ENCODE results near the gene DCLRE1A. TPM values are rescaled to one million over a fixed set of nuclear protein-coding genes. Genes with fewer than 3 reads are reported as not detected.

The DCLRE1A gene
- total RNA-seq, 3 donors from 2014 or later, result 4.7 to 6.5 (median 5.1) TPM

DNA sequence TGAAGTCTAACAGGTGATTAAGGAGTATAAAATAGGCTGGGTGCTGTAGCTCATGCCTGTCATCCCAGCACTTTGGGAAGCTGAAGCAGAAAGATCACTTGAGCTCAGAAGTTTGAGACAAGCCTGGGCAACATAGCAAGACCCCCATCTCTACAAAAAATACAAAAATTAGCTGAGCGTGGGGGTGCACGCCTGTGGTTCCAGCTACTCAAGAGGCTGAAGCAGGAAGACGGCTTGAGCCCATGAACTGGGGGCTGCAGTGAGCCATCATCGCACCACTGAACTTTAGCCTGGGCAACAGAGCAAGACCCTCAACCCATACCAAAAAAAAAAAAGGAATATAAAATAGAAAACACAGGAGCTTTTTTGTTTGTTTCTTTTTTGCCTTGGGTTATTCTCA lies 47.4 kb downstream of the DCLRE1A start:
- intact Hi-C loops (cut with DNase I, micrococcal nuclease), result no loop called here
- H3K4me1 ChIP-seq (ENCODE audit: low read depth), result no peaks in the 10 kb centered on the region

DNA sequence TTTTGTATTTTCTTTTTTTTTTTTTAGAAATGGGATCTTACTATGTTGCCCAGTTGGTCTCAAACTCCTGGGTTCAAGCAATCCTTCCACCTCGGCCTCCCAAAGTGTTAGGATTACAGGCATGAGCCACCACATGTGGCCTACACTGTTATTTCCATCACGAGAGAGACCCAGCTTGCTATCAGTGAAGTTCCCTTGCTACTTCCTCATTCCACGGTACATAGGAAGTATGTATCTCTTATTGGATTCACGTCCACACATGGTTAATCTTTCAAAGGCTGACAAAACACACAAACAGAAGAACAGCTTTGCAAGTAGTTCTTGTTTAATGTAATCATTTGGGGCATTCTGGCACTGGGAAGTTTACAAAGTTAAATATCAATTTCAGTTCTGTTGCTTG lies 50.9 kb downstream of the DCLRE1A start:
- Histone ChIP-seq H3K9me3 (no peaks in the 10 kb centered on the region), H3K4me3 (no peak overlapping the region), H3K4me1 (ENCODE audit: low read depth) (no peaks in the 10 kb centered on the region), H3K36me3 (ENCODE audit: low read depth) (no peaks in the 10 kb centered on the region)
- TF ChIP-seq, protein P1, sequence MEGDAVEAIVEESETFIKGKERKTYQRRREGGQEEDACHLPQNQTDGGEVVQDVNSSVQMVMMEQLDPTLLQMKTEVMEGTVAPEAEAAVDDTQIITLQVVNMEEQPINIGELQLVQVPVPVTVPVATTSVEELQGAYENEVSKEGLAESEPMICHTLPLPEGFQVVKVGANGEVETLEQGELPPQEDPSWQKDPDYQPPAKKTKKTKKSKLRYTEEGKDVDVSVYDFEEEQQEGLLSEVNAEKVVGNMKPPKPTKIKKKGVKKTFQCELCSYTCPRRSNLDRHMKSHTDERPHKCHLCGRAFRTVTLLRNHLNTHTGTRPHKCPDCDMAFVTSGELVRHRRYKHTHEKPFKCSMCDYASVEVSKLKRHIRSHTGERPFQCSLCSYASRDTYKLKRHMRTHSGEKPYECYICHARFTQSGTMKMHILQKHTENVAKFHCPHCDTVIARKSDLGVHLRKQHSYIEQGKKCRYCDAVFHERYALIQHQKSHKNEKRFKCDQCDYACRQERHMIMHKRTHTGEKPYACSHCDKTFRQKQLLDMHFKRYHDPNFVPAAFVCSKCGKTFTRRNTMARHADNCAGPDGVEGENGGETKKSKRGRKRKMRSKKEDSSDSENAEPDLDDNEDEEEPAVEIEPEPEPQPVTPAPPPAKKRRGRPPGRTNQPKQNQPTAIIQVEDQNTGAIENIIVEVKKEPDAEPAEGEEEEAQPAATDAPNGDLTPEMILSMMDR (IDR thresholded peaks at IDR 0.05), result no peak
- DNase-seq (no peak), ATAC-seq (peak; percentile 25)
- intact Hi-C loops (cut with DNase I, micrococcal nuclease), result loop anchor here in 1 of 2 donors (5.0 kb wide), 1 partner anchor 299 kb away; no protein-coding TSS in a partner anchor

More for the DNA sequence above, 47.4 kb downstream of the DCLRE1A start:
- no peak for ATAC-seq
- Histone ChIP-seq H3K9me3 (no peaks in the 10 kb centered on the region), H3K36me3 (ENCODE audit: low read depth) (no peaks in the 10 kb centered on the region), H3K4me3 (no peak overlapping the region)
- TF ChIP-seq, protein P1 (IDR thresholded peaks at IDR 0.05), result no peak
- DNase-seq, result no peak

DNA sequence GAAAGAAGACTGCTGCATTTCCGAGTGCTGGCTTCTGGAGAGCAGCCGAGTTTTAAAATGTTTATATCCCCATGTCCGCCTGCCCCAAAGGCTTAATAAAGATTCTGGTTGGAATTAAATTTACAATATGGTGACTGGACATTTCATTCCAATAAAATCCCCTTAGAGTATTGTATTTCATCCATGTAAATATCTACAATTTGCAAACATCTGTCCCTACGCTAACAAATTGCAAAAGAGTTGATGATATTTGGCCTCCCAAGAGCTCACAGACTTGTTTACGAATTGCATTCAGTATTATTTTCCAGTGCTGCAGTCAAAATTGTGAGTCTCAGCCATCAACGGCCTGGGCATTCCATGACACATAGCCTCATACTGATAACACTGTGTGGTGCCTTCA lies 52.3 kb downstream of the DCLRE1A start:
- TF ChIP-seq, protein P1 (IDR thresholded peaks at IDR 0.05), result no peak
- intact Hi-C loops (cut with DNase I, micrococcal nuclease), result loop anchor here in 1 of 2 donors (5.0 kb wide), 1 partner anchor 301 kb away; no protein-coding TSS in a partner anchor
- no peaks in the 10 kb centered on the region for H3K4me1 ChIP-seq (ENCODE audit: low read depth)

DNA sequence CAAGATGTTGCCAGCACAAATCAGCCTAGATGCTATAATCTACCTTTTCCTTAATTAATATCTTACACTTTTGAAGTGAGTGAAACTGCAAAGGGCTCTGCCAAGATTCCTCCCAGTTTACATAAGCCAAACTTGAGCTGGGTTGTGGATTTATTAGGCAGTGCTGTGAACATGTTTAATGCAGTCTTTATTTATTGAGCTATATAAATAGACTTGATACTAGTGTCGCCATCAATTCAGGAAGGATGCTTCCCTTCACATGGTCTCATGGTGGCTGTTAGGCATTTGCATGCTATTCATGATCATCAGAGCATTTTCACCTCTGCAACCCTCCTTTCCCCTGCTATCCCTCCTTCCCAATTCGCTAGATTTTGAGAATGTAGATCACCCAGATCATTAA lies 62.2 kb downstream of the DCLRE1A start:
- Histone ChIP-seq H3K9me3 (no peaks in the 10 kb centered on the region), H3K36me3 (ENCODE audit: low read depth) (no peaks in the 10 kb centered on the region), H3K4me1 (ENCODE audit: low read depth) (no peaks in the 10 kb centered on the region), H3K4me3 (no peak overlapping the region)
- TF ChIP-seq, protein P1 (IDR thresholded peaks at IDR 0.05), result no peak
- ATAC-seq (no peak), DNase-seq (no peak)
- intact Hi-C loops (cut with DNase I, micrococcal nuclease), result no loop called here

More for the DNA sequence above, 52.3 kb downstream of the DCLRE1A start:
- DNase-seq, result no peak
- no peak for ATAC-seq
- Histone ChIP-seq H3K9me3 (no peaks in the 10 kb centered on the region), H3K36me3 (ENCODE audit: low read depth) (no peaks in the 10 kb centered on the region), H3K4me3 (no peak overlapping the region)

DNA sequence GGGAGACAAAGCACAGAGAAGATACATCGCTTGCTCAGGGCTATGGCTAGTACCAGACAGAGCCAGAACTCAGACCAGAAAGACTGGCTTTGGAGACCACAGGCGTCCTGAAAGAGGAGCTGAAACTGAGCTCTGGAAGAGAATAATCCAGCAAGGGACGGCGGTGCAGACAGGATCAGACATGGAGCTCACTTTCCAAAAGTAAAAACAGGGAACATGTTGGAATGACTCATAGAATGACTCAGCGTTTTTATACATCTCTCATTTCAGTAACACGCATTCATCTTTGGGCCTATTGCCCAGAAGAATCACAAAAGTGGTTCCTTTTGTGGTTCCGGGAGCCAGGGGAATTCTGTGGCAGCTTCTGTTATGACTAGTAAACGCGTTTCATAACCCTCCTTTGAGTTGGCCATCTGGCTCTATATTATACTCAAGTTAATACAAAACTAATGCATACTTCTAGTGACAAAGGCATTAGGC lies 65.2 kb downstream of the DCLRE1A start:
- peak in 1 of 3 donors; percentile 37 for DNase-seq
- intact Hi-C loops (cut with DNase I, micrococcal nuclease), result no loop called here

More for the DNA sequence above, 65.2 kb downstream of the DCLRE1A start:
- Histone ChIP-seq H3K9me3 (no peaks in the 10 kb centered on the region), H3K4me3 (no peak overlapping the region), H3K4me1 (ENCODE audit: low read depth) (no peaks in the 10 kb centered on the region), H3K36me3 (ENCODE audit: low read depth) (no peaks in the 10 kb centered on the region)
- TF ChIP-seq, protein P1 (IDR thresholded peaks at IDR 0.05), result no peak
- ATAC-seq, result peak; percentile 79

Other genes with a start within 250 kb of the DCLRE1A start
- 1 to 10 TPM in 1 of 3 donors, under 1 TPM in 2; 0.16 to 1.6 (median 0.80) TPM for gene NRAP, start 190.0 kb downstream of the DCLRE1A start, total RNA-seq
- gene CASP7, start 174.2 kb downstream of the DCLRE1A start, total RNA-seq, result 100 to 1,000 TPM; 113 to 200 (median 186) TPM
- gene PLEKHS1, start 102.4 kb downstream of the DCLRE1A start, total RNA-seq, result 10 to 100 TPM in 1 of 3 donors, 1 to 10 TPM in 2; 5.3 to 19.3 (median 6.5) TPM
- gene NHLRC2, start 579 bp upstream of the DCLRE1A start, total RNA-seq, result 10 to 100 TPM; 30.4 to 51.5 (median 31.0) TPM
- gene ADRB1, start 189.8 kb upstream of the DCLRE1A start, total RNA-seq, result 1 to 10 TPM; 1.5 to 2.8 (median 1.8) TPM

All from mucosa of descending colon (tissue), 3 donors.